HG03460 (cell line): ENCODE results near the gene GTF2E1.

Source experiments
- ATAC-seq: cut with Tn5 transposase; IDR thresholded peaks from one replicate; pipeline ENCODE4 v1.9.1; 2021; ENCODE audit not compliant: unreplicated experiment

GTF2E1 gene

GRCh38 chr3:120797857-120798256 is 55.3 kb downstream of the GTF2E1 start:
- ATAC-seq = no peak

- ATAC-seq = no peak
These were observed 55.8 kb downstream of the GTF2E1 start for GRCh38 chr3:120798346-120798745.

GRCh38 chr3:120800625-120801024 is 58.1 kb downstream of the GTF2E1 start:
- ATAC-seq = no peak

GRCh38 chr3:120801484-120801883 is 58.9 kb downstream of the GTF2E1 start:
- no peak for ATAC-seq

- ATAC-seq = no peak
These were observed 60.4 kb downstream of the GTF2E1 start for GRCh38 chr3:120802916-120803315.

GRCh38 chr3:120816728-120817127 is 74.2 kb downstream of the GTF2E1 start:
- no peak for ATAC-seq

- ATAC-seq = no peak
These were observed 78.2 kb downstream of the GTF2E1 start for GRCh38 chr3:120820748-120821147.

GRCh38 chr3:120821426-120821825 is 78.9 kb downstream of the GTF2E1 start:
- no peak for ATAC-seq

- no peak for ATAC-seq
These were observed 80.6 kb downstream of the GTF2E1 start for GRCh38 chr3:120823156-120823555.

GRCh38 chr3:120824613-120825012 is 82.1 kb downstream of the GTF2E1 start:
- ATAC-seq = no peak

GRCh38 chr3:120828796-120829195 is 86.3 kb downstream of the GTF2E1 start:
- ATAC-seq = no peak

- ATAC-seq = no peak
These were observed 88.5 kb downstream of the GTF2E1 start for GRCh38 chr3:120831066-120831465.
